DOHH2 (cell line): Measurements from ENCODE around the gene LHX3.
A peak's percentile ranks its signal among the peaks of the same experiment; 100 is the strongest.

ENCODE experiments used
- H3F3A ChIP-seq: fragments of 200-600 bp; sonication (generic), shearing (Covaris generic); 2 replicates; pipeline ENCODE4 v1.6.0; 2016; ENCODE audit warnings: antibody characterized with exemption, mild to moderate bottlenecking; ENCODE audit not compliant: control insufficient read depth, insufficient read depth
- H3K27ac ChIP-seq: fragments of 200-600 bp; sonication (generic); 2 replicates; pipeline ENCODE4 v1.5.1; 2014; ENCODE audit warnings: low read depth, mild to moderate bottlenecking, low read length, moderate library complexity
- H3K27me3 ChIP-seq: fragments of 200-600 bp; sonication (generic); 2 replicates; pipeline ENCODE4 v1.6.1; 2014; ENCODE audit warnings: mild to moderate bottlenecking, low read length, mixed read lengths; ENCODE audit not compliant: control insufficient read depth
- H3K36me3 ChIP-seq: fragments of 200-600 bp; sonication (generic); 2 replicates; pipeline ENCODE4 v1.6.1; 2014; ENCODE audit warnings: mild to moderate bottlenecking, low read length, moderate library complexity, mixed read lengths; ENCODE audit not compliant: control insufficient read depth
- H3K4me1 ChIP-seq: fragments of 200-600 bp; sonication (generic); 2 replicates; pipeline ENCODE4 v1.6.1; 2014; ENCODE audit warnings: mild to moderate bottlenecking, low read length, mixed read lengths; ENCODE audit not compliant: control insufficient read depth
- H3K4me2 ChIP-seq: fragments of 200-600 bp; sonication (generic); 2 replicates; pipeline ENCODE4 v1.6.0; 2014; ENCODE audit warnings: mild to moderate bottlenecking, low read length, moderate library complexity
- H3K4me3 ChIP-seq: fragments of 200-600 bp; sonication (generic); 2 replicates; pipeline ENCODE4 v1.5.1; 2014; ENCODE audit warnings: mild to moderate bottlenecking, low read length, mixed read lengths
- H3K79me2 ChIP-seq: fragments of 200-600 bp; sonication (generic); 2 replicates; pipeline ENCODE4 v1.6.1; 2014; ENCODE audit warnings: mild to moderate bottlenecking, low read length, mixed read lengths; ENCODE audit not compliant: control insufficient read depth
- H3K9me2 ChIP-seq: fragments of 200-600 bp; sonication (generic); replicated peaks from 2 replicates; pipeline ENCODE4 v1.6.1; 2014; ENCODE audit warnings: mild to moderate bottlenecking, low read length, mixed read lengths; ENCODE audit not compliant: control insufficient read depth
- H3K9me3 ChIP-seq: fragments of 200-600 bp; sonication (generic); 2 replicates; pipeline ENCODE4 v1.6.1; 2014; ENCODE audit warnings: antibody characterized with exemption, low read length, mixed read lengths; ENCODE audit not compliant: control insufficient read depth, insufficient read depth
- H4K20me1 ChIP-seq: fragments of 200-600 bp; sonication (generic); 2 replicates; pipeline ENCODE4 v1.6.0; 2014; ENCODE audit warnings: low read depth, mild to moderate bottlenecking, antibody characterized with exemption, low read length, moderate library complexity; ENCODE audit not compliant: control insufficient read depth, insufficient read depth
- EZH2phosphoT487 ChIP-seq: fragments of 200-600 bp; sonication (generic); IDR thresholded peaks from 2 replicates; pipeline ENCODE4 v1.6.1; 2017; ENCODE audit warnings: borderline replicate concordance, mild to moderate bottlenecking, antibody characterized with exemption, low read length, moderate library complexity, mixed read lengths
- TF ChIP-seq, protein P1 (sequence below): fragments of 200-600 bp; sonication (generic); IDR thresholded peaks from one replicate; pipeline ENCODE4 v1.5.1; 2014; ENCODE audit warnings: antibody characterized with exemption, mild to moderate bottlenecking, low read depth, low read length; ENCODE audit not compliant: poor library complexity, severe bottlenecking

LHX3 gene

DNA sequence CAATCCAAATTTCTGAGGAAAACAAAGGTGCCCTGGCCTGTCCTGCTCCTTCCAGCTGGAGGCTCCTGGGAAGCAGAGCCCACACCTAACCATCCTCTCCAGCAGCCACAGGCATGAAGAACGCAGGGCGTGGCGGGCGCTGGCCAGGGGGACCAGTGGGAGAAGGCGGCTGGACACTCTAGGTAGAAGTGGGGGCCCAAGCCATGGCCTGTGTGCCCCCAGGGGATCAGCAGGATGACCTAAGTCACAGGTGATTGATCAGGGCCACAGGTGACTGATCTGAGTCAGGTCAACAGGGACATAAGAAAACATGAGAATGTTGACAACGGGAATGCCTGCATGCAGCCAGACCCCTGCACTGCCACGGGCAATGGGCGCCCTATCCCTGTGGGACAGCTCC lies 37.3 kb upstream of the LHX3 start:
- Histone ChIP-seq H3K4me1 (peaks cover 79% of the 10 kb centered on the region), H3K27ac (peak overlapping the region; percentile 99), H3K4me2 (peak overlapping the region; percentile 100), H3K9me3 (no peaks in the 10 kb centered on the region), H3K9me2 (no peaks in the 10 kb centered on the region), H3K79me2 (peaks cover 80% of the 10 kb centered on the region), H3F3A (peaks cover 42% of the 10 kb centered on the region), H3K27me3 (no peaks in the 10 kb centered on the region; the same call in 1 of the 2 replicates), H3K4me3 (peak overlapping the region; percentile 97), H3K36me3 (peaks cover 70% of the 10 kb centered on the region), H4K20me1 (peaks cover 3% of the 10 kb centered on the region)
- TF ChIP-seq, protein P1, sequence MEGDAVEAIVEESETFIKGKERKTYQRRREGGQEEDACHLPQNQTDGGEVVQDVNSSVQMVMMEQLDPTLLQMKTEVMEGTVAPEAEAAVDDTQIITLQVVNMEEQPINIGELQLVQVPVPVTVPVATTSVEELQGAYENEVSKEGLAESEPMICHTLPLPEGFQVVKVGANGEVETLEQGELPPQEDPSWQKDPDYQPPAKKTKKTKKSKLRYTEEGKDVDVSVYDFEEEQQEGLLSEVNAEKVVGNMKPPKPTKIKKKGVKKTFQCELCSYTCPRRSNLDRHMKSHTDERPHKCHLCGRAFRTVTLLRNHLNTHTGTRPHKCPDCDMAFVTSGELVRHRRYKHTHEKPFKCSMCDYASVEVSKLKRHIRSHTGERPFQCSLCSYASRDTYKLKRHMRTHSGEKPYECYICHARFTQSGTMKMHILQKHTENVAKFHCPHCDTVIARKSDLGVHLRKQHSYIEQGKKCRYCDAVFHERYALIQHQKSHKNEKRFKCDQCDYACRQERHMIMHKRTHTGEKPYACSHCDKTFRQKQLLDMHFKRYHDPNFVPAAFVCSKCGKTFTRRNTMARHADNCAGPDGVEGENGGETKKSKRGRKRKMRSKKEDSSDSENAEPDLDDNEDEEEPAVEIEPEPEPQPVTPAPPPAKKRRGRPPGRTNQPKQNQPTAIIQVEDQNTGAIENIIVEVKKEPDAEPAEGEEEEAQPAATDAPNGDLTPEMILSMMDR, result no peak
- TF ChIP-seq EZH2phosphoT487, result no peak

DNA sequence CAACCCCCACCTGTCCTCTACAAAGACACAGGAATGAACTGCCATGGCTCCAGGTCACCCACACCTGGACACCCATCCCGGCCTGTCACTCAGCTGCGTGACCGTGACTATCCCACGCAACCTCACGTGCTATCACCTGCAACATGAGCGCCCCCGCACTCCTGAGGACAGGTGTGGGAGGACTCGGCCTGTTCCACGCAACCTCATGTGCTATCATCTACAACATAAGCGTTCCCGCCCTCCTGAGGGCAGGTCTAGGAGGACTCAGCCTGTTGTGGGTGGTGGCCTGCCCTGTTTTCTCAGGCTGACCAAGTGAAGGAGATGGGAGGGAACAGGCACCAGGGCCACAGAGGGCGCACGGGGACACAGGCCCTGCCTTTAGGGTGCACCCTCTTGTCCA lies 36.6 kb upstream of the LHX3 start:
- Histone ChIP-seq H4K20me1 (peaks cover 3% of the 10 kb centered on the region), H3K9me2 (no peaks in the 10 kb centered on the region), H3K27ac (peak overlapping the region; percentile 99), H3K9me3 (no peaks in the 10 kb centered on the region), H3K27me3 (no peaks in the 10 kb centered on the region), H3K36me3 (peaks cover 77% of the 10 kb centered on the region), H3F3A (peaks cover 42% of the 10 kb centered on the region), H3K4me1 (peaks cover 78% of the 10 kb centered on the region), H3K79me2 (peaks cover 87% of the 10 kb centered on the region), H3K4me2 (peak overlapping the region; percentile 100), H3K4me3 (peak overlapping the region; percentile 97)
- no peak for TF ChIP-seq EZH2phosphoT487
- TF ChIP-seq, protein P1, result peak; percentile 45

DNA sequence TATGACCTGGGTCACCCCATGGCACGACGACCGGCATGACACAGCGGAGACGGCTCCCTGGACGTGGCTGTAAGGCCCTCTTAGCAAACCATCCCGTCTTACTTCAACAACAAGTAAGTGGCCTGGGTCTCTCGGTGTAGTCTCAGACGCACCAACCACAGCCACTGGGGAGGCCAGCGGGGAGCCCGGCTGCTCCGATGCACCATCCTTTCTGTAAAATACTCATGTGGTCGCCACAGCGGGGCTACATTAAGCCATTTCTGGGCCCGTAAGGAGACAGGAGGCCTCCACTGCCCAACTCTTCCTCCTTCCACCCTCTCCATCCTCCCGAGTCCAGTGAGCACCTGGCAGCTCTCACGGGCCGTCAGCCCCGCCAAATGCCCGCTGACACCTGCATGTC lies 36.0 kb upstream of the LHX3 start:
- H3K27ac ChIP-seq, result peak overlapping the region; percentile 99
- peaks cover 83% of the 10 kb centered on the region for H3K36me3 ChIP-seq
- peaks cover 42% of the 10 kb centered on the region for H3F3A ChIP-seq
- no peaks in the 10 kb centered on the region for H3K9me3 ChIP-seq
- H3K9me2 ChIP-seq, result no peaks in the 10 kb centered on the region
- peak overlapping the region; percentile 100 for H3K4me2 ChIP-seq
- no peaks in the 10 kb centered on the region for H3K27me3 ChIP-seq
- H3K79me2 ChIP-seq, result peaks cover 93% of the 10 kb centered on the region
- H4K20me1 ChIP-seq, result peaks cover 5% of the 10 kb centered on the region
- peak overlapping the region; percentile 97 for H3K4me3 ChIP-seq
- H3K4me1 ChIP-seq, result peaks cover 72% of the 10 kb centered on the region
- TF ChIP-seq, protein P1, result no peak

DNA sequence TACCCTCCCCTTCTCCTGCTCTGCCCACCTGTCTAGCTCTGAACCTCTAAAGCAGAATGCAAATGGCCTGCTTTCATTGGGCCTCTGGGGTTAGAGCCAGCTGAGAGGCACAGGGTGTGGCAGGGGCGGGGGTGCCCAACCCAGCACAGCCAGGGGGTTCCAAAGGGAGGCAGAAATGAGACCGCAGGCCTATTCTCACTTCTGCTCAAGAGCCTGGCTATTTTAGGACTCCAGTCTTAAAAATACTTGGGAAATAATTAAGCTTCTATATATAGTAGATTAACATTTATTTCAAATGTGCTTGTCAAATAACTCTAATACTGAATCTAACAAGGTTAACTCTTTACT lies 35.0 kb upstream of the LHX3 start:
- Histone ChIP-seq H3K27ac (peak overlapping the region; percentile 99), H3K4me2 (peak overlapping the region; percentile 100), H3K36me3 (peaks cover 91% of the 10 kb centered on the region), H3K9me3 (no peaks in the 10 kb centered on the region), H3K79me2 (peaks cover 98% of the 10 kb centered on the region), H3K4me1 (peaks cover 77% of the 10 kb centered on the region), H3K9me2 (no peaks in the 10 kb centered on the region), H3K27me3 (no peaks in the 10 kb centered on the region), H4K20me1 (peaks cover 11% of the 10 kb centered on the region), H3K4me3 (peak overlapping the region; percentile 97), H3F3A (peaks cover 40% of the 10 kb centered on the region)
- TF ChIP-seq EZH2phosphoT487, result no peak
- TF ChIP-seq, protein P1, result no peak
